ENCODE data around the gene SARM1.

DNA sequence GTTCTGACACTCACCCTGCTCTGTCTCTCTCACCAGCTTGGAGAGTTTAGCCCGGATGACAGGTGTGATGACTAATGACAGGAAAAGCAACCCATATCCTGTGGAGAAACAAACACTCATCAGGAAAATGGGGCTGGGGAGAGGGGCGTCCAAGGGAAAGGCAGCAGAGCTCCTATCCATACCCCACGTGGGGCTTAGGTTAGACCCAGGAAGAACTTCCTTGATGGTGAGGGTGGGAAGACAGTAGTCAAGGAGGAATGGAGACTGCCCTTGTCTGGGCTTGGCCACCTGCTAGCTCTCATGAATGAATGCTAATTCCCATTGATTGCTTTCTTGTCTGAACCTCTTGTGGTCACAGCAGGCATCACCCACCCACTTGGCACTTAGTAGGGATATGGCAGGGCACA lies 30.7 kb downstream of the SARM1 start:
- no peak for TF ChIP-seq EZH2 (IDR thresholded peaks at IDR 0.05; ENCODE audit: low read length)
- TF ChIP-seq, protein P1, sequence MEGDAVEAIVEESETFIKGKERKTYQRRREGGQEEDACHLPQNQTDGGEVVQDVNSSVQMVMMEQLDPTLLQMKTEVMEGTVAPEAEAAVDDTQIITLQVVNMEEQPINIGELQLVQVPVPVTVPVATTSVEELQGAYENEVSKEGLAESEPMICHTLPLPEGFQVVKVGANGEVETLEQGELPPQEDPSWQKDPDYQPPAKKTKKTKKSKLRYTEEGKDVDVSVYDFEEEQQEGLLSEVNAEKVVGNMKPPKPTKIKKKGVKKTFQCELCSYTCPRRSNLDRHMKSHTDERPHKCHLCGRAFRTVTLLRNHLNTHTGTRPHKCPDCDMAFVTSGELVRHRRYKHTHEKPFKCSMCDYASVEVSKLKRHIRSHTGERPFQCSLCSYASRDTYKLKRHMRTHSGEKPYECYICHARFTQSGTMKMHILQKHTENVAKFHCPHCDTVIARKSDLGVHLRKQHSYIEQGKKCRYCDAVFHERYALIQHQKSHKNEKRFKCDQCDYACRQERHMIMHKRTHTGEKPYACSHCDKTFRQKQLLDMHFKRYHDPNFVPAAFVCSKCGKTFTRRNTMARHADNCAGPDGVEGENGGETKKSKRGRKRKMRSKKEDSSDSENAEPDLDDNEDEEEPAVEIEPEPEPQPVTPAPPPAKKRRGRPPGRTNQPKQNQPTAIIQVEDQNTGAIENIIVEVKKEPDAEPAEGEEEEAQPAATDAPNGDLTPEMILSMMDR (optimal IDR thresholded peaks at IDR 0.05 in 1 of 3, IDR thresholded peaks at IDR 0.05 in 1 of 3, conservative IDR thresholded peaks at IDR 0.05 in 1 of 3; ENCODE audit: extremely low read depth in 1 of 3, insufficient read depth in 2 of 3, low read length in 3 of 3) = no peak

Data from keratinocyte (primary cell).